A673 (cell line): ENCODE data around the gene TET1.

Source experiments
- EZH2 ChIP-seq: fragments of 200-600 bp; sonication (generic); IDR thresholded peaks from 2 replicates; pipeline ENCODE4 v1.6.1; 2017; ENCODE audit warnings: borderline replicate concordance, low read depth, mild to moderate bottlenecking, mixed read lengths, antibody characterized with exemption, low read length; ENCODE audit not compliant: poor library complexity, severe bottlenecking
- TF ChIP-seq, protein P1 (sequence below): fragments of 300-800, 200-600 bp; sonication (generic); conservative IDR thresholded peaks from 2 replicates; pipeline ENCODE4 v1.5.1; 2017; ENCODE audit warnings: low read depth, mild to moderate bottlenecking, antibody characterized with exemption, low read length, moderate library complexity, mixed read lengths

DNA sequence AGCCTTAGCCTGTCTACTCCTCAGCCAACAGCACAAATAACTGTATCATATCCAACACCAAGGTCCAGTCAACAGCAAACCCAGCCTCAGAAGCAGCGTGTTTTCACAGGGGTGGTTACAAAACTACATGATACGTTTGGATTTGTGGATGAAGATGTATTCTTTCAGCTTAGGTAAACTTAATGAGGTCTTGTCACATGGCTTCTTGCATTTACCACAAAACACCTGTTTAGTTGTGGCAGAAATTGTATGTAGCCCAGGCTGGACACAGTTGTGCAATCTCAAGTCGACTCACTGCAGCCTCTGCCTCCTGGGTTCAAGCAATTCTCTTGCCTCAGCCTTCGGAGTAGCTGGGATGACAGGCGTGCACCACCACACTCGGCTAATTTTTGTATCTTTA, 182.3 kb downstream of the TET1 start:
- TF ChIP-seq, protein P1, sequence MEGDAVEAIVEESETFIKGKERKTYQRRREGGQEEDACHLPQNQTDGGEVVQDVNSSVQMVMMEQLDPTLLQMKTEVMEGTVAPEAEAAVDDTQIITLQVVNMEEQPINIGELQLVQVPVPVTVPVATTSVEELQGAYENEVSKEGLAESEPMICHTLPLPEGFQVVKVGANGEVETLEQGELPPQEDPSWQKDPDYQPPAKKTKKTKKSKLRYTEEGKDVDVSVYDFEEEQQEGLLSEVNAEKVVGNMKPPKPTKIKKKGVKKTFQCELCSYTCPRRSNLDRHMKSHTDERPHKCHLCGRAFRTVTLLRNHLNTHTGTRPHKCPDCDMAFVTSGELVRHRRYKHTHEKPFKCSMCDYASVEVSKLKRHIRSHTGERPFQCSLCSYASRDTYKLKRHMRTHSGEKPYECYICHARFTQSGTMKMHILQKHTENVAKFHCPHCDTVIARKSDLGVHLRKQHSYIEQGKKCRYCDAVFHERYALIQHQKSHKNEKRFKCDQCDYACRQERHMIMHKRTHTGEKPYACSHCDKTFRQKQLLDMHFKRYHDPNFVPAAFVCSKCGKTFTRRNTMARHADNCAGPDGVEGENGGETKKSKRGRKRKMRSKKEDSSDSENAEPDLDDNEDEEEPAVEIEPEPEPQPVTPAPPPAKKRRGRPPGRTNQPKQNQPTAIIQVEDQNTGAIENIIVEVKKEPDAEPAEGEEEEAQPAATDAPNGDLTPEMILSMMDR = no peak
- no peak for TF ChIP-seq EZH2
